ENCODE results near the gene FOXJ1. TPM values are rescaled to one million over a fixed set of nuclear protein-coding genes. Genes with fewer than 3 reads are reported as not detected.

The FOXJ1 gene
- total and polyA plus RNA-seq, 2 of the 8 experiments (the other 6 are each of a cell fraction or from before 2014, with no cell fraction given): 4.7 to 5.4 TPM

- TF ChIP-seq E2F6 (IDR thresholded peaks at IDR 0.05) (no peak), ASH2L (IDR thresholded peaks at IDR 0.05; ENCODE audit: low read length) (no peak), RAD21 (IDR thresholded peaks at IDR 0.05 in 1 of 2, conservative IDR thresholded peaks at IDR 0.05 in 1 of 2; ENCODE audit: low read depth in 2 of 2, low read length in 2 of 2) (no peak), MAX (IDR thresholded peaks at IDR 0.05) (no peak), SIX5 (IDR thresholded peaks at IDR 0.05; ENCODE audit: low read depth, low read length) (no peak)
Observed at GRCh38 chr17:76123749-76124581, 17.1 kb downstream of the FOXJ1 start (continued).

Data from H1 (cell line).